HepG2 (cell line): ENCODE measurements around the gene TOMM40L. TPM values are rescaled to one million over a fixed set of nuclear protein-coding genes. Genes with fewer than 3 reads are reported as not detected.

Experiments used
- ATAC-seq: fragments of 200-7000 bp; cut with Tn5 transposase; 3 replicates; pipeline ENCODE4 v1.9.1; 2020; ENCODE audit warnings: mild to moderate bottlenecking, moderate library complexity
- BruUV-seq: library from RNA; stranded (reverse); fragments of 400-500 nt; replicated peaks from 2 replicates; lab custom pipeline; 2021; lab: Mats Ljungman, UMichigan
- CTCF ChIA-PET: fragments of 300-600 bp; formaldehyde crosslinking; extraction: SDS; loops from one replicate; lab custom pipeline; 2021; ENCODE audit warnings: low total read pairs, inconsistent platforms, low intra/inter-chr PET ratio; lab: Yijun Ruan, JAX
- POLR2A ChIA-PET: fragments of 350-600 bp; sonication (Branson Sonifier 250); formaldehyde crosslinking; loops from one replicate; lab custom pipeline; 2020; ENCODE audit warnings: antibody characterized with exemption, inconsistent platforms; lab: Yijun Ruan, JAX
- DNase-seq: peaks from one replicate; pipeline ENCODE4 v3.0.0-alpha.2; 2015; ENCODE audit warnings: low spot score
- FAIRE-seq: peaks from 3 replicates; lab custom pipeline; 2011; peaks lifted over from hg19 to GRCh38; lab: Jason Lieb, UNC
- H2AFZ ChIP-seq: one replicate; pipeline ENCODE4 v1.6.1; 2011; ENCODE audit warnings: low read length, inconsistent platforms
- H3K27ac ChIP-seq: fragments of 300-600 bp; 3 replicates; pipeline ENCODE4 v1.8.0; 2011; ENCODE audit warnings: mixed run types, mild to moderate bottlenecking, mixed read lengths, low read length, inconsistent platforms; ENCODE audit not compliant: insufficient read depth; ENCODE audit errors: extremely low read length
- H3K27me3 ChIP-seq, 2 experiments: fragments of 200-600 bp in 1 of 2; 2 replicates in 1 of 2; 3 replicates in 1 of 2; pipeline versions ENCODE4 v1.6.0 to v1.8.0; 2011; ENCODE audit warnings: low read length in 2 of 2, mild to moderate bottlenecking in 2 of 2, moderate library complexity in 2 of 2, inconsistent platforms in 1 of 2; ENCODE audit not compliant: insufficient read depth in 2 of 2, control insufficient read depth in 1 of 2
- H3K36me3 ChIP-seq, 2 experiments: fragments of 200-600 bp in 1 of 2; replicated peaks in 1 of 2; 2 replicates in 1 of 2; 3 replicates in 1 of 2; pipeline versions ENCODE4 v1.5.1 to v1.8.0; 2011; ENCODE audit warnings: low read length in 2 of 2, inconsistent platforms in 1 of 2; ENCODE audit not compliant: insufficient read depth in 2 of 2, control insufficient read depth in 1 of 2
- H3K4me1 ChIP-seq: 2 replicates; pipeline ENCODE4 v1.5.1; 2012; ENCODE audit warnings: low read length, inconsistent platforms; ENCODE audit not compliant: insufficient read depth
- H3K4me2 ChIP-seq: 2 replicates; pipeline ENCODE4 v1.6.0; 2011; ENCODE audit warnings: low read depth, low read length, inconsistent platforms
- H3K4me3 ChIP-seq, 3 experiments: fragments of 200-600 bp in 1 of 3; sonication (generic), shearing (Covaris generic) in 1 of 3; replicated peaks in 1 of 3; 2 replicates each; pipeline ENCODE4 v1.5.1; 2011 to 2016; ENCODE audit warnings: low read length in 3 of 3, inconsistent platforms in 2 of 3, low read depth in 2 of 3, mild to moderate bottlenecking in 2 of 3, control low read depth in 1 of 3, mixed read lengths in 1 of 3; ENCODE audit not compliant: insufficient read depth in 1 of 3
- H3K79me2 ChIP-seq: one replicate; pipeline ENCODE4 v1.6.1; 2011; ENCODE audit warnings: low read length, inconsistent platforms; ENCODE audit not compliant: insufficient read depth
- H3K9ac ChIP-seq: 2 replicates; pipeline ENCODE4 v1.6.0; 2011; ENCODE audit warnings: mild to moderate bottlenecking, low read depth, low read length, inconsistent platforms; ENCODE audit not compliant: insufficient read depth
- H3K9me3 ChIP-seq: 2 replicates; pipeline ENCODE4 v1.5.1; 2012; ENCODE audit warnings: mild to moderate bottlenecking, low read length
- H4K20me1 ChIP-seq: 2 replicates; pipeline ENCODE4 v1.6.0; 2011; ENCODE audit warnings: inconsistent platforms, mild to moderate bottlenecking, low read length, moderate library complexity; ENCODE audit not compliant: insufficient read depth
- AGO1 ChIP-seq: fragments of 200-400 bp; formaldehyde crosslinking; IDR thresholded peaks from 2 replicates; pipeline ENCODE4 v1.6.1; 2017; ENCODE audit warnings: mild to moderate bottlenecking, low read depth, low read length, moderate library complexity; ENCODE audit not compliant: poor library complexity, severe bottlenecking
- GABPA ChIP-seq, 2 experiments: IDR thresholded peaks; 2 replicates each; pipeline ENCODE4 v1.6.1; 2011 to 2016; ENCODE audit warnings: low read depth in 2 of 2, low read length in 1 of 2, missing biosample characterization in 1 of 2, missing genetic modification characterization in 1 of 2
- GATAD2A ChIP-seq: IDR thresholded peaks from 2 replicates; pipeline ENCODE4 v1.6.1; 2016
- MTF1 ChIP-seq: sonication (generic); formaldehyde crosslinking; IDR thresholded peaks from 2 replicates; pipeline ENCODE4 v1.5.0; 2020; ENCODE audit warnings: missing genetic modification reagents
- PLSCR1 ChIP-seq: sonication (generic); formaldehyde crosslinking; IDR thresholded peaks from 2 replicates; pipeline ENCODE4 v1.5.0; 2020; ENCODE audit warnings: missing genetic modification reagents, mild to moderate bottlenecking, borderline replicate concordance
- PRMT3 ChIP-seq: sonication (generic); formaldehyde crosslinking; IDR thresholded peaks from 2 replicates; pipeline ENCODE4 v1.8.1; 2022; ENCODE audit warnings: low read depth, mild to moderate bottlenecking, moderate library complexity, missing genetic modification reagents, borderline replicate concordance
- SOX13 ChIP-seq, 3 experiments: fragments of 450-650 bp in 1 of 3; sonication (generic) in 1 of 3; formaldehyde crosslinking in 1 of 3; IDR thresholded peaks in 2 of 3; conservative IDR thresholded peaks in 1 of 3; 2 replicates each; pipeline versions ENCODE4 v1.5.0 to v1.6.1; 2016 to 2020; ENCODE audit warnings: antibody characterized with exemption in 1 of 3, mild to moderate bottlenecking in 1 of 3, missing compliant biosample characterization in 1 of 3, missing genetic modification reagents in 1 of 3, moderate library complexity in 1 of 3
- ZBTB21 ChIP-seq: sonication (generic); formaldehyde crosslinking; IDR thresholded peaks from 2 replicates; pipeline ENCODE4 v1.4.0; 2020; ENCODE audit warnings: missing genetic modification reagents
- ZFAT ChIP-seq: sonication (generic); formaldehyde crosslinking; conservative IDR thresholded peaks from 2 replicates; pipeline ENCODE4 v1.8.1; 2023; ENCODE audit warnings: missing genetic modification reagents, inconsistent platforms
- ZFX ChIP-seq: sonication (generic); formaldehyde crosslinking; IDR thresholded peaks from 2 replicates; pipeline ENCODE4 v1.4.0; 2020; ENCODE audit warnings: mild to moderate bottlenecking, low read depth, missing genetic modification reagents, moderate library complexity
- ZNF530 ChIP-seq: sonication (generic); formaldehyde crosslinking; IDR thresholded peaks from 2 replicates; pipeline ENCODE4 v1.5.0; 2020; ENCODE audit warnings: low read depth, mild to moderate bottlenecking, missing genetic modification reagents
- ZNF557 ChIP-seq: sonication (generic); formaldehyde crosslinking; IDR thresholded peaks from 2 replicates; pipeline ENCODE4 v1.4.0; 2020; ENCODE audit warnings: missing genetic modification reagents
- ZNF567 ChIP-seq: sonication (generic); formaldehyde crosslinking; IDR thresholded peaks from 2 replicates; pipeline ENCODE4 v1.8.1; 2023; ENCODE audit warnings: mild to moderate bottlenecking, missing genetic modification reagents, borderline replicate concordance
- ZSCAN20 ChIP-seq: sonication (generic); formaldehyde crosslinking; IDR thresholded peaks from 2 replicates; pipeline ENCODE4 v1.4.0; 2020; ENCODE audit warnings: missing genetic modification reagents, mild to moderate bottlenecking, borderline replicate concordance
- WGBS: methylation state at CpG from one replicate; pipeline ENCODE4 v1.1.6; 2017; ENCODE audit warnings: low lambda C conversion rate; 5-methylcytosine and 5-hydroxymethylcytosine counted together
- in situ Hi-C: cut with HindIII; loops from 2 replicates; pipeline ENCODE4 v1.10.0; 2017; ENCODE audit warnings: low pct_unique_long_range_greater_than_20kb; ENCODE audit not compliant: extremely low pct_ligation_motif_present
- intact Hi-C: fragments of 100-400 bp; cut with micrococcal nuclease; formaldehyde crosslinking; loops from one replicate; pipeline ENCODE4 v1.10.0; 2022; ENCODE audit not compliant: unreplicated experiment
- polyA plus RNA-seq, 8 experiments: library from polyadenylated mRNA; depleted of rRNA in 3 of 8; stranded (reverse) in 7 of 8; unstranded in 1 of 8; fragments of >200 nt; fragmentation: Illumina TruSeq in 4 of 8; extraction: Trizol in 4 of 8; gene quantifications; 2 replicates each; pipeline versions ENCODE4 v1.2.1 to v1.2.3, GENCODE V29; 2011 to 2016; ENCODE audit warnings: low read depth in 4 of 8, missing spikeins in 1 of 8, mixed read lengths in 1 of 8; ENCODE audit not compliant: insufficient read depth in 1 of 8
- total RNA-seq, 5 experiments: library from RNA; depleted of rRNA; stranded (reverse); fragments of >200 nt; fragmentation: Illumina TruSeq; extraction: Trizol; gene quantifications; 2 replicates each; pipeline ENCODE4 v1.2.3, GENCODE V29; 2016; ENCODE audit warnings: low read depth in 1 of 5

The TOMM40L gene
- total and polyA plus RNA-seq, 2 of the 13 experiments (the other 11 are each of a cell fraction or from before 2014, with no cell fraction given), result 14.1 to 26.2 TPM

- TF ChIP-seq GATAD2A (CRISPR knock-in tag) (no peak), MTF1 (CRISPR knock-in tag) (no peak)
These were observed 32.2 kb upstream of the TOMM40L start (continued) for GRCh38 chr1:161193561-161194235.

- H3K27ac ChIP-seq, result no peak overlapping the region
- ChIA-PET CTCF (interaction anchor here (1.5 kb wide), 1 partner anchor 187 kb away, joined by 6 read pairs; no protein-coding TSS in a partner anchor), POLR2A (no interaction called here)
- no peak overlapping the region for H3K9ac ChIP-seq
- no peak overlapping the region for H3K4me3 ChIP-seq
- H3K4me2 ChIP-seq, result no peak overlapping the region
- intact Hi-C loops (no loop called here), in situ Hi-C loops (loop anchor here (5.0 kb wide), 1 partner anchor 187 kb away; no protein-coding TSS in a partner anchor)
- TF ChIP-seq ZNF567 (no peak), GABPA (IDR thresholded peaks at IDR 0.05; ENCODE audit: low read depth, low read length) (no peak), GABPA (CRISPR knock-in tag; IDR thresholded peaks at IDR 0.05; ENCODE audit: low read depth) (no peak), ZNF530 (no peak), PLSCR1 (CRISPR knock-in tag) (no peak), ZFX (CRISPR knock-in tag) (no peak), PRMT3 (CRISPR knock-in tag) (no peak), ZSCAN20 (CRISPR knock-in tag) (no peak), ZBTB21 (no peak), AGO1 (no peak), ZFAT (CRISPR knock-in tag) (no peak), ZNF557 (CRISPR knock-in tag) (no peak), SOX13 (IDR thresholded peaks at IDR 0.05) (no peak), SOX13 (CRISPR knock-in tag; conservative IDR thresholded peaks at IDR 0.05 in 1 of 2, IDR thresholded peaks at IDR 0.05 in 1 of 2) (no peak)
- peaks cover 53% of the 10 kb centered on the region for H3K4me1 ChIP-seq
- H4K20me1 ChIP-seq, result no peaks in the 10 kb centered on the region
- no peak overlapping the region for H2AFZ ChIP-seq
- no peaks in the 10 kb centered on the region for H3K27me3 ChIP-seq
- no peak for DNase-seq
- no peaks in the 10 kb centered on the region for H3K79me2 ChIP-seq
- no TSS peak for BruUV-seq
- FAIRE-seq, result no peak
- no peaks in the 10 kb centered on the region; a peak in 1 of 5 replicates for H3K36me3 ChIP-seq
- no peak for ATAC-seq
- H3K9me3 ChIP-seq, result no peaks in the 10 kb centered on the region
- WGBS, result 79% methylated on average over 3 of the region's 4 CpGs
These were observed 30.7 kb upstream of the TOMM40L start for GRCh38 chr1:161195171-161195570.
